NCI-H526 (cell line): ENCODE results near the gene LPAR6.

Source experiments
- DNase-seq, 2 experiments: peaks; one replicate each; lab custom pipeline; 2025; lab: John Stamatoyannopoulos, UW

The LPAR6 gene

GRCh38 chr13:48369988-48370387, 42.9 kb downstream of the LPAR6 start:
- DNase-seq = no peak
